ENCODE data around the gene FPR3. TPM values are rescaled to one million over a fixed set of nuclear protein-coding genes. Genes with fewer than 3 reads are reported as not detected.

Gene FPR3
- total and polyA plus RNA-seq, 2 donors (not counting 1 experiment from before 2014, with no cell fraction given): not detected

DNA sequence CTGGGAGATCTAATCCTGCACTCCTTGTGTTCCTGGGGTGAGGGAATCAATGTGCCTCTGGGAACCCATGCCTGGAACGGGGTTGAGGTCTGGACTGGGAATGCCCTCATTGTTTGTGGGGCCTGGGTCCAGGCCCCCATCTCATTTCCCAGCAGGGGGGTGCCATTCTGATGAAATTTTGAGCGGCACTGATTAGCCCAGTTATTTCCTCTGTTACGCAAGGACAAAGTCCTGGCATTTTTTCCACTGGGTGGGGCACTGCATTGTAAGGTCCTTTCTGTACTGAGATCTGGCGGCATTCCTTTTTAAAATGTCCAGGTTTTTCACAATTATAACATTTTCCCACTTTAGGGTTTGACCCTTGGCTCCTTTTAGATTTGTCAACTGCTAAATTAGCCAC lies 14.8 kb downstream of the FPR3 start:
- Histone ChIP-seq H2AFZ (ENCODE audit: low read length) (no peak overlapping the region), H3K4me3 (replicated peaks in 1 of 4; ENCODE audit: control extremely low read depth in 1 of 4, insufficient read depth in 1 of 4, low read depth in 3 of 4, low read length in 4 of 4) (no peak overlapping the region), H3K36me3 (ENCODE audit: control insufficient read depth, insufficient read depth, low read length) (no peaks in the 10 kb centered on the region), H3K27me3 (ENCODE audit: control insufficient read depth, insufficient read depth, low read length) (no peaks in the 10 kb centered on the region), H3K79me2 (ENCODE audit: control insufficient read depth, insufficient read depth, low read length) (no peaks in the 10 kb centered on the region), H3K9me3 (ENCODE audit: control insufficient read depth, insufficient read depth, low read depth, low read length) (no peaks in the 10 kb centered on the region), H3K4me1 (ENCODE audit: control insufficient read depth, extremely low read depth, insufficient read depth, low read length) (no peaks in the 10 kb centered on the region), H3K27ac (ENCODE audit: insufficient read depth, low read length) (no peak overlapping the region), H3K4me2 (ENCODE audit: extremely low read depth, insufficient read depth, low read length) (no peak overlapping the region), H3K9ac (ENCODE audit: insufficient read depth, low read length) (no peak overlapping the region), H4K20me1 (ENCODE audit: control insufficient read depth, extremely low read depth, insufficient read depth, low read length) (no peaks in the 10 kb centered on the region)
- TF ChIP-seq, protein P1, sequence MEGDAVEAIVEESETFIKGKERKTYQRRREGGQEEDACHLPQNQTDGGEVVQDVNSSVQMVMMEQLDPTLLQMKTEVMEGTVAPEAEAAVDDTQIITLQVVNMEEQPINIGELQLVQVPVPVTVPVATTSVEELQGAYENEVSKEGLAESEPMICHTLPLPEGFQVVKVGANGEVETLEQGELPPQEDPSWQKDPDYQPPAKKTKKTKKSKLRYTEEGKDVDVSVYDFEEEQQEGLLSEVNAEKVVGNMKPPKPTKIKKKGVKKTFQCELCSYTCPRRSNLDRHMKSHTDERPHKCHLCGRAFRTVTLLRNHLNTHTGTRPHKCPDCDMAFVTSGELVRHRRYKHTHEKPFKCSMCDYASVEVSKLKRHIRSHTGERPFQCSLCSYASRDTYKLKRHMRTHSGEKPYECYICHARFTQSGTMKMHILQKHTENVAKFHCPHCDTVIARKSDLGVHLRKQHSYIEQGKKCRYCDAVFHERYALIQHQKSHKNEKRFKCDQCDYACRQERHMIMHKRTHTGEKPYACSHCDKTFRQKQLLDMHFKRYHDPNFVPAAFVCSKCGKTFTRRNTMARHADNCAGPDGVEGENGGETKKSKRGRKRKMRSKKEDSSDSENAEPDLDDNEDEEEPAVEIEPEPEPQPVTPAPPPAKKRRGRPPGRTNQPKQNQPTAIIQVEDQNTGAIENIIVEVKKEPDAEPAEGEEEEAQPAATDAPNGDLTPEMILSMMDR (conservative IDR thresholded peaks at IDR 0.05 in 1 of 2, IDR thresholded peaks at IDR 0.05 in 1 of 2; ENCODE audit: low read depth in 1 of 2, low read length in 2 of 2): no peak
- no peak for TF ChIP-seq EZH2 (IDR thresholded peaks at IDR 0.05; ENCODE audit: low read length, missing control alignments)
- no peak for DNase-seq (ENCODE audit: low read depth in 2 of 2)

DNA sequence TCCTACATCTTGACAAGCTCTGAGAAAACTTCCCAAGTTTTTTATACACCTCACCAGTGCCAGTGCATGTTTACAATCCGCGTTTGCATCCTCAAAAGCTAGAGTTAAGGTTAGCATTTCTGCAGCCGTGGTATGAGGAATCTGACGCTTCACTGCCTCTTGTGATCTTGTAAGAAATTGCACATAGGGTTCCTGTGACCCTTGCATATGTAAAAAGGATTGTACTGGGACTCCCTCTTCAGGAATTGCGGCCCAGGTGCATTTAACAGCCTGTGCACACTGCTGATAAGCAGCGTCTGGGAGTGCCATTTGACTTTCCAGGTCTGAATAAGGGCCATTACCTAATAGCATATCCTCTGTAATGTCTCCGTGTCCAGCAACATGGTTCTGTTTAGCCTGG lies 15.3 kb downstream of the FPR3 start:
- Histone ChIP-seq H4K20me1 (ENCODE audit: control insufficient read depth, extremely low read depth, insufficient read depth, low read length) (no peaks in the 10 kb centered on the region), H3K27me3 (ENCODE audit: control insufficient read depth, insufficient read depth, low read length) (no peaks in the 10 kb centered on the region), H3K79me2 (ENCODE audit: control insufficient read depth, insufficient read depth, low read length) (no peaks in the 10 kb centered on the region), H3K9ac (ENCODE audit: insufficient read depth, low read length) (no peak overlapping the region), H3K4me2 (ENCODE audit: extremely low read depth, insufficient read depth, low read length) (no peak overlapping the region), H3K36me3 (ENCODE audit: control insufficient read depth, insufficient read depth, low read length) (no peaks in the 10 kb centered on the region), H2AFZ (ENCODE audit: low read length) (no peak overlapping the region), H3K9me3 (ENCODE audit: control insufficient read depth, insufficient read depth, low read depth, low read length) (no peaks in the 10 kb centered on the region), H3K27ac (ENCODE audit: insufficient read depth, low read length) (no peak overlapping the region), H3K4me1 (ENCODE audit: control insufficient read depth, extremely low read depth, insufficient read depth, low read length) (no peaks in the 10 kb centered on the region), H3K4me3 (replicated peaks in 1 of 4; ENCODE audit: control extremely low read depth in 1 of 4, insufficient read depth in 1 of 4, low read depth in 3 of 4, low read length in 4 of 4) (no peak overlapping the region)
- TF ChIP-seq, protein P1 (conservative IDR thresholded peaks at IDR 0.05 in 1 of 2, IDR thresholded peaks at IDR 0.05 in 1 of 2; ENCODE audit: low read depth in 1 of 2, low read length in 2 of 2): no peak
- no peak for TF ChIP-seq EZH2 (IDR thresholded peaks at IDR 0.05; ENCODE audit: low read length, missing control alignments)
- DNase-seq (ENCODE audit: low read depth in 2 of 2): no peak

DNA sequence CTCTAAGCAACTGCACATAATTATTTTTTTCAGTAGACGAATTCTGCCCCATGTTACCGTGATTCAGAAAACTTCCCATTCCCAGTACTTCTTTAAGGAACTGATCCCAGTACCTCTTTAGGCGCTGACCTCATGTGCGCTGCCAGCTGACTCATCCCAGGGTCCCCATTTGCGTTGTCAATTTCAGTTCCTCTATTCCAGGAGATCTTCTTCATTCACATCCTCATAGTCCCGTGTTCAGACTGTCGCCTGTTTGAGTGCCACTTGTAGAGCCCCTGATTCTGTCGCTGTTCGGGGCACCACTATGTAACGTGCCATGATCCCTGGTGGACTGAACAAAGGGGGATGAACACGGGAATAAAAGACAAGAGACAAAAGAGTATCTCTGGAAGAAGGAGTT lies 16.4 kb downstream of the FPR3 start:
- no peak overlapping the region for H3K9ac ChIP-seq (ENCODE audit: insufficient read depth, low read length)

More for the DNA sequence above, 16.4 kb downstream of the FPR3 start:
- Histone ChIP-seq H3K79me2 (ENCODE audit: control insufficient read depth, insufficient read depth, low read length) (no peaks in the 10 kb centered on the region), H3K4me1 (ENCODE audit: control insufficient read depth, extremely low read depth, insufficient read depth, low read length) (no peaks in the 10 kb centered on the region), H3K9me3 (ENCODE audit: control insufficient read depth, insufficient read depth, low read depth, low read length) (no peaks in the 10 kb centered on the region), H3K36me3 (ENCODE audit: control insufficient read depth, insufficient read depth, low read length) (no peaks in the 10 kb centered on the region), H3K4me3 (replicated peaks in 1 of 4; ENCODE audit: control extremely low read depth in 1 of 4, insufficient read depth in 1 of 4, low read depth in 3 of 4, low read length in 4 of 4) (no peak overlapping the region), H3K4me2 (ENCODE audit: extremely low read depth, insufficient read depth, low read length) (no peak overlapping the region), H4K20me1 (ENCODE audit: control insufficient read depth, extremely low read depth, insufficient read depth, low read length) (no peaks in the 10 kb centered on the region), H3K27ac (ENCODE audit: insufficient read depth, low read length) (no peak overlapping the region), H3K27me3 (ENCODE audit: control insufficient read depth, insufficient read depth, low read length) (no peaks in the 10 kb centered on the region), H2AFZ (ENCODE audit: low read length) (no peak overlapping the region)
- TF ChIP-seq EZH2 (IDR thresholded peaks at IDR 0.05; ENCODE audit: low read length, missing control alignments): no peak
- TF ChIP-seq, protein P1 (conservative IDR thresholded peaks at IDR 0.05 in 1 of 2, IDR thresholded peaks at IDR 0.05 in 1 of 2; ENCODE audit: low read depth in 1 of 2, low read length in 2 of 2): no peak
- no peak for DNase-seq (ENCODE audit: low read depth in 2 of 2)
